GM12878 (cell line): ENCODE results near the gene LHFPL5.

Source experiments
- CHD2 ChIP-seq: IDR thresholded peaks from 2 replicates; pipeline ENCODE4 v1.6.1; 2011; ENCODE audit warnings: low read depth, low read length, improper control_type of control experiment, borderline replicate concordance
- ETV6 ChIP-seq, 2 experiments: fragments of 450-650 bp in 1 of 2; IDR thresholded peaks in 1 of 2; conservative IDR thresholded peaks in 1 of 2; 2 replicates each; pipeline ENCODE4 v1.6.1; 2014; ENCODE audit warnings: antibody characterized with exemption in 1 of 2, borderline replicate concordance in 1 of 2, low read depth in 1 of 2, mild to moderate bottlenecking in 1 of 2, moderate library complexity in 1 of 2
- HDAC2 ChIP-seq: fragments of 200-600 bp; sonication (generic); IDR thresholded peaks from 2 replicates; pipeline ENCODE4 v1.6.1; 2017
- MEF2B ChIP-seq: fragments of 450-650 bp; IDR thresholded peaks from 2 replicates; pipeline ENCODE4 v1.6.1; 2018; ENCODE audit warnings: mild to moderate bottlenecking, moderate library complexity; ENCODE audit not compliant: partially characterized antibody, poor library complexity, severe bottlenecking
- NBN ChIP-seq: fragments of 450-650 bp; IDR thresholded peaks from 2 replicates; pipeline ENCODE4 v1.6.1; 2016
- POLR2AphosphoS2 ChIP-seq: IDR thresholded peaks from 2 replicates; pipeline ENCODE4 v1.6.1; 2011; ENCODE audit warnings: low read depth, mild to moderate bottlenecking, low read length, improper control_type of control experiment, moderate library complexity
- RCOR1 ChIP-seq: conservative IDR thresholded peaks from 2 replicates; pipeline ENCODE4 v1.6.1; 2012; ENCODE audit warnings: low read depth, low read length, improper control_type of control experiment
- RELA ChIP-seq: fragments of 450-650 bp; IDR thresholded peaks from 2 replicates; pipeline ENCODE4 v1.8.0; 2014; ENCODE audit warnings: borderline replicate concordance; ENCODE audit not compliant: partially characterized antibody
- SP1 ChIP-seq: IDR thresholded peaks from one replicate; pipeline ENCODE4 v1.6.1; 2011; ENCODE audit warnings: low read depth, low read length
- SUPT20H ChIP-seq: IDR thresholded peaks from 2 replicates; pipeline ENCODE4 v1.6.1; 2011; ENCODE audit warnings: low read depth, mild to moderate bottlenecking, low read length, moderate library complexity, borderline replicate concordance; ENCODE audit not compliant: control insufficient read depth
- YY1 ChIP-seq: IDR thresholded peaks from 2 replicates; pipeline ENCODE4 v1.6.1; 2011; ENCODE audit warnings: low read depth, mild to moderate bottlenecking, low read length
- ZNF207 ChIP-seq: fragments of 450-650 bp; IDR thresholded peaks from 2 replicates; pipeline ENCODE4 v1.6.1; 2014; ENCODE audit warnings: antibody characterized with exemption, mild to moderate bottlenecking, borderline replicate concordance
- TF ChIP-seq, protein P1 (sequence below): IDR thresholded peaks from 2 replicates; pipeline ENCODE4 v1.6.1; 2012; ENCODE audit warnings: mild to moderate bottlenecking, low read depth, low read length
- TF ChIP-seq, protein P2 (sequence below), 3 experiments: IDR thresholded peaks in 2 of 3; conservative IDR thresholded peaks in 1 of 3; 2 replicates each; pipeline ENCODE4 v1.5.1; 2011; ENCODE audit warnings: low read depth in 3 of 3, low read length in 3 of 3, mild to moderate bottlenecking in 3 of 3, control low read depth in 2 of 3, moderate library complexity in 2 of 3, inconsistent platforms in 1 of 3, mixed read lengths in 1 of 3; ENCODE audit not compliant: control insufficient read depth in 2 of 3, insufficient read depth in 1 of 3; ENCODE audit errors: extremely low read depth in 1 of 3

GRCh38 chr6:35824552-35825192 lies 19.5 kb downstream of the LHFPL5 start:
- TF ChIP-seq ETV6 (conservative IDR thresholded peaks at IDR 0.05 in 1 of 2, IDR thresholded peaks at IDR 0.05 in 1 of 2; ENCODE audit: borderline replicate concordance in 1 of 2, low read depth in 1 of 2) (no peak), SUPT20H (no peak), RELA (no peak), POLR2AphosphoS2 (no peak), YY1 (no peak), RCOR1 (no peak), HDAC2 (no peak), CHD2 (no peak), NBN (no peak), SP1 (no peak), ZNF207 (no peak), MEF2B (no peak)
- TF ChIP-seq, protein P1, sequence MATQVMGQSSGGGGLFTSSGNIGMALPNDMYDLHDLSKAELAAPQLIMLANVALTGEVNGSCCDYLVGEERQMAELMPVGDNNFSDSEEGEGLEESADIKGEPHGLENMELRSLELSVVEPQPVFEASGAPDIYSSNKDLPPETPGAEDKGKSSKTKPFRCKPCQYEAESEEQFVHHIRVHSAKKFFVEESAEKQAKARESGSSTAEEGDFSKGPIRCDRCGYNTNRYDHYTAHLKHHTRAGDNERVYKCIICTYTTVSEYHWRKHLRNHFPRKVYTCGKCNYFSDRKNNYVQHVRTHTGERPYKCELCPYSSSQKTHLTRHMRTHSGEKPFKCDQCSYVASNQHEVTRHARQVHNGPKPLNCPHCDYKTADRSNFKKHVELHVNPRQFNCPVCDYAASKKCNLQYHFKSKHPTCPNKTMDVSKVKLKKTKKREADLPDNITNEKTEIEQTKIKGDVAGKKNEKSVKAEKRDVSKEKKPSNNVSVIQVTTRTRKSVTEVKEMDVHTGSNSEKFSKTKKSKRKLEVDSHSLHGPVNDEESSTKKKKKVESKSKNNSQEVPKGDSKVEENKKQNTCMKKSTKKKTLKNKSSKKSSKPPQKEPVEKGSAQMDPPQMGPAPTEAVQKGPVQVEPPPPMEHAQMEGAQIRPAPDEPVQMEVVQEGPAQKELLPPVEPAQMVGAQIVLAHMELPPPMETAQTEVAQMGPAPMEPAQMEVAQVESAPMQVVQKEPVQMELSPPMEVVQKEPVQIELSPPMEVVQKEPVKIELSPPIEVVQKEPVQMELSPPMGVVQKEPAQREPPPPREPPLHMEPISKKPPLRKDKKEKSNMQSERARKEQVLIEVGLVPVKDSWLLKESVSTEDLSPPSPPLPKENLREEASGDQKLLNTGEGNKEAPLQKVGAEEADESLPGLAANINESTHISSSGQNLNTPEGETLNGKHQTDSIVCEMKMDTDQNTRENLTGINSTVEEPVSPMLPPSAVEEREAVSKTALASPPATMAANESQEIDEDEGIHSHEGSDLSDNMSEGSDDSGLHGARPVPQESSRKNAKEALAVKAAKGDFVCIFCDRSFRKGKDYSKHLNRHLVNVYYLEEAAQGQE = no peak
- TF ChIP-seq, protein P2, sequence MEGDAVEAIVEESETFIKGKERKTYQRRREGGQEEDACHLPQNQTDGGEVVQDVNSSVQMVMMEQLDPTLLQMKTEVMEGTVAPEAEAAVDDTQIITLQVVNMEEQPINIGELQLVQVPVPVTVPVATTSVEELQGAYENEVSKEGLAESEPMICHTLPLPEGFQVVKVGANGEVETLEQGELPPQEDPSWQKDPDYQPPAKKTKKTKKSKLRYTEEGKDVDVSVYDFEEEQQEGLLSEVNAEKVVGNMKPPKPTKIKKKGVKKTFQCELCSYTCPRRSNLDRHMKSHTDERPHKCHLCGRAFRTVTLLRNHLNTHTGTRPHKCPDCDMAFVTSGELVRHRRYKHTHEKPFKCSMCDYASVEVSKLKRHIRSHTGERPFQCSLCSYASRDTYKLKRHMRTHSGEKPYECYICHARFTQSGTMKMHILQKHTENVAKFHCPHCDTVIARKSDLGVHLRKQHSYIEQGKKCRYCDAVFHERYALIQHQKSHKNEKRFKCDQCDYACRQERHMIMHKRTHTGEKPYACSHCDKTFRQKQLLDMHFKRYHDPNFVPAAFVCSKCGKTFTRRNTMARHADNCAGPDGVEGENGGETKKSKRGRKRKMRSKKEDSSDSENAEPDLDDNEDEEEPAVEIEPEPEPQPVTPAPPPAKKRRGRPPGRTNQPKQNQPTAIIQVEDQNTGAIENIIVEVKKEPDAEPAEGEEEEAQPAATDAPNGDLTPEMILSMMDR (IDR thresholded peaks at IDR 0.05 in 2 of 3, conservative IDR thresholded peaks at IDR 0.05 in 1 of 3; ENCODE audit: control insufficient read depth in 2 of 3, extremely low read depth in 1 of 3, insufficient read depth in 1 of 3, low read depth in 3 of 3, low read length in 3 of 3) = no peak
